Retinal pigment epithelial cell (primary cell): ENCODE measurements around the gene CDC6.

Experiments used
- DNase-seq: peaks from one replicate; pipeline ENCODE4 v3.0.0-alpha.2; 2010; ENCODE audit warnings: low read depth
- H3K4me3 ChIP-seq: 2 replicates; pipeline ENCODE4 v1.5.1; 2011; ENCODE audit warnings: mild to moderate bottlenecking, low read length, control low read depth, moderate library complexity
- CTCF ChIP-seq: conservative IDR thresholded peaks from 2 replicates; pipeline ENCODE4 v1.5.1; 2011; ENCODE audit warnings: low read depth, low read length, control low read depth, inconsistent platforms

CDC6 gene

GRCh38 chr17:40323391-40324381 is 36.0 kb downstream of the CDC6 start:
- no peak overlapping the region for H3K4me3 ChIP-seq
- no peak for TF ChIP-seq CTCF
- DNase-seq, result no peak

GRCh38 chr17:40325156-40326013 is 37.7 kb downstream of the CDC6 start:
- no peak for DNase-seq
- no peak for TF ChIP-seq CTCF
- H3K4me3 ChIP-seq, result no peak overlapping the region

GRCh38 chr17:40326014-40326831 is 38.5 kb downstream of the CDC6 start:
- no peak for DNase-seq
- H3K4me3 ChIP-seq, result no peak overlapping the region
- TF ChIP-seq CTCF, result no peak

- no peak for DNase-seq
- H3K4me3 ChIP-seq, result no peak overlapping the region
- TF ChIP-seq CTCF, result no peak
Observed at GRCh38 chr17:40326832-40327199, 39.1 kb downstream of the CDC6 start.

GRCh38 chr17:40327244-40327729 is 39.6 kb downstream of the CDC6 start:
- TF ChIP-seq CTCF, result no peak

GRCh38 chr17:40327735-40328385 is 40.2 kb downstream of the CDC6 start:
- no peak for TF ChIP-seq CTCF
- H3K4me3 ChIP-seq, result no peak overlapping the region
- no peak for DNase-seq

More at GRCh38 chr17:40327244-40327729, 39.6 kb downstream of the CDC6 start:
- DNase-seq, result no peak
- no peak overlapping the region for H3K4me3 ChIP-seq
